Measurements from ENCODE around the gene LGI2. TPM values are rescaled to one million over a fixed set of nuclear protein-coding genes. Genes with fewer than 3 reads are reported as not detected.

The LGI2 gene
- total RNA-seq, 1 experiment from 2014 or later: not detected

GRCh38 chr4:25075129-25075528 lies 44.4 kb upstream of the LGI2 start:
- no peak for TF ChIP-seq CTCF (IDR thresholded peaks at IDR 0.05; ENCODE audit: unreplicated experiment)
- CTCF ChIA-PET: interaction anchor here (0.9 kb wide), 1 partner anchor 17 kb away, joined by 3 read pairs; no protein-coding TSS in a partner anchor
- no TSS peak for BruUV-seq (replicated peaks)
- Mint-ChIP-seq H3K27ac (ENCODE audit: low read depth, unreplicated experiment) (no peak overlapping the region), H3K4me1 (ENCODE audit: insufficient read depth, unreplicated experiment) (no peaks in the 10 kb centered on the region), H3K36me3 (ENCODE audit: insufficient read depth, unreplicated experiment) (no peaks in the 10 kb centered on the region), H3K27me3 (ENCODE audit: insufficient read depth, unreplicated experiment) (peaks cover 31% of the 10 kb centered on the region), H3K4me3 (ENCODE audit: unreplicated experiment) (no peak overlapping the region), H3K9me3 (ENCODE audit: unreplicated experiment) (no peaks in the 10 kb centered on the region)
- DNase-seq (ENCODE audit: unreplicated experiment): no peak
- POLR2A ChIA-PET: no interaction called here
- intact Hi-C loops (cut with micrococcal nuclease): no loop called here

GRCh38 chr4:25070545-25070944 lies 39.8 kb upstream of the LGI2 start:
- H3K4me1 Mint-ChIP-seq (ENCODE audit: insufficient read depth, unreplicated experiment): no peaks in the 10 kb centered on the region
- ChIA-PET CTCF (interaction anchor here (0.6 kb wide), 1 partner anchor 581 kb away, joined by 3 read pairs; no protein-coding TSS in a partner anchor), POLR2A (no interaction called here)
- H3K4me3 Mint-ChIP-seq (ENCODE audit: unreplicated experiment): no peak overlapping the region
- no peak overlapping the region for H3K27ac Mint-ChIP-seq (ENCODE audit: low read depth, unreplicated experiment)
- H3K36me3 Mint-ChIP-seq (ENCODE audit: insufficient read depth, unreplicated experiment): no peaks in the 10 kb centered on the region
- H3K27me3 Mint-ChIP-seq (ENCODE audit: insufficient read depth, unreplicated experiment): no peaks in the 10 kb centered on the region
- no peak for DNase-seq (ENCODE audit: unreplicated experiment)
- H3K9me3 Mint-ChIP-seq (ENCODE audit: unreplicated experiment): no peaks in the 10 kb centered on the region
- intact Hi-C loops (cut with micrococcal nuclease): no loop called here
- no TSS peak for BruUV-seq (replicated peaks)
- TF ChIP-seq CTCF (IDR thresholded peaks at IDR 0.05; ENCODE audit: unreplicated experiment): no peak

GRCh38 chr4:25069014-25069413 lies 38.3 kb upstream of the LGI2 start:
- Mint-ChIP-seq H3K4me3 (ENCODE audit: unreplicated experiment) (no peak overlapping the region), H3K36me3 (ENCODE audit: insufficient read depth, unreplicated experiment) (no peaks in the 10 kb centered on the region), H3K27me3 (ENCODE audit: insufficient read depth, unreplicated experiment) (no peaks in the 10 kb centered on the region), H3K9me3 (ENCODE audit: unreplicated experiment) (no peaks in the 10 kb centered on the region), H3K4me1 (ENCODE audit: insufficient read depth, unreplicated experiment) (no peaks in the 10 kb centered on the region), H3K27ac (ENCODE audit: low read depth, unreplicated experiment) (no peak overlapping the region)
- TF ChIP-seq CTCF (IDR thresholded peaks at IDR 0.05; ENCODE audit: unreplicated experiment): no peak
- ChIA-PET CTCF (no interaction called here), POLR2A (no interaction called here)
- DNase-seq (ENCODE audit: unreplicated experiment): no peak
- intact Hi-C loops (cut with micrococcal nuclease): no loop called here
- BruUV-seq (replicated peaks): no TSS peak

DNA sequence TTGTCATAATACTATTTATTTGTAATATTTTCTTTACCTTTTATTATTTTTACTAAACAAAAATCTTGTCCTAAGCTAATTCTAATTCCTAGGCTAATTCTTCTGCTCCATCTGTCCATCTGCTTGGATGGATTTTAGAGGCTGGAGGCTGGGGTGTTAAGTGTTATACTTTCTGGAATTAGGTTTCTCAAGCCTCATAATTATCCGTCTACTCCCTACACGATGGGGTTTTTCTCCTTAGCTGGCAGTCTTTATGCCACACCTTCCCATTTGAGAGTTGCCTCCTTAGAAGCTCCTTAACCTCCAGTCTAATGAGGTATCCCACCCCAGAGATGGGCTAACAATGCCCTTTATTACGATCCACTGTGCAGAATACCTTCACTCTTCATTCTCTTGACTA lies 37.6 kb upstream of the LGI2 start:
- TF ChIP-seq CTCF (IDR thresholded peaks at IDR 0.05; ENCODE audit: unreplicated experiment): no peak
- no peaks in the 10 kb centered on the region for H3K9me3 Mint-ChIP-seq (ENCODE audit: unreplicated experiment)
- intact Hi-C loops (cut with micrococcal nuclease): no loop called here
- H3K27ac Mint-ChIP-seq (ENCODE audit: low read depth, unreplicated experiment): no peak overlapping the region
- BruUV-seq (replicated peaks): no TSS peak
- H3K27me3 Mint-ChIP-seq (ENCODE audit: insufficient read depth, unreplicated experiment): no peaks in the 10 kb centered on the region
- H3K36me3 Mint-ChIP-seq (ENCODE audit: insufficient read depth, unreplicated experiment): no peaks in the 10 kb centered on the region
- no peaks in the 10 kb centered on the region for H3K4me1 Mint-ChIP-seq (ENCODE audit: insufficient read depth, unreplicated experiment)
- DNase-seq (ENCODE audit: unreplicated experiment): no peak
- POLR2A ChIA-PET: no interaction called here
- no peak overlapping the region for H3K4me3 Mint-ChIP-seq (ENCODE audit: unreplicated experiment)
- CTCF ChIA-PET: no interaction called here
